NCI-H524 (cell line): Measurements from ENCODE around the gene ARHGAP5.

ENCODE experiments used
- DNase-seq, 2 experiments: peaks; one replicate each; lab custom pipeline; 2025; lab: John Stamatoyannopoulos, UW

ARHGAP5 gene

DNA sequence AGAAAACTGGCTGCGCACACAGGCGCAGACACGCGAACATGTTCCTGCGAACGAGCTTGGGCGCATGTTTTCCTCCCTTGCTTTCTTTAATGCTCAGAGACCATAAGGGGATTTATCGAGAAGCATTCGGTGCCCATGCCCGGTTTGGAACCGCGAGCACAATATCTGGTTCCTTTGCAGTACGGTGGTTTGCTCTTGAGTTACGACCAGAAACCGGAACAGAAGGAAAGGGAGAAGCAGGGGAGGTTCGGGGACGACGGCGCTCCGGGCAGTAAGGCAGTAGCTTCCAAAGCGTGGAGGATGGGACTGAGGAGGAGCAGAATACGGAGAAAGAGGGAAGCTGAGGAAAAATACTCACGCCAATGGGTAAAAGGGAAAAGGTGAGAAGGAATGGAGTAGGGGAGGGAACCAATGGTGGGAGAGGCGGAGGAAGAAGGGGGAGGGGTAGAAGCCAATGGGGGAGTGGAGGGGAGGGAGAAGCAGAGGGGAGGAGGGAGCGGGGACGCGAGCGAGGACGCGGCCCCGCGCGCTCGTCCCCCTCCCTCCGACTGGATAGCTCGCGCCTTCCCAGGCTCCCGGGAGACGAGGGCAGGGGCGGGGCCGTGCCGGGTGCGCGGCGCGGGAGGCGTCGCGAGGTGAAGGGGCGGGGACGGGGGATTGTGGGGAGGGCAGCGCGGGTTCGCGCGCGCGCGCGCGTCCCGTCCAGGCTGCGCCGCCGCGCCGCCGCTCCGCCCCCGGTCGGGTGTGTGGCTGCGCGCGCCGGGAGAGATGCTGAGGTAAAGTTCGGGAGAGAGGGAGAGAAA lies 625 bp upstream of the ARHGAP5 start:
- peak; percentile 99 for DNase-seq

DNA sequence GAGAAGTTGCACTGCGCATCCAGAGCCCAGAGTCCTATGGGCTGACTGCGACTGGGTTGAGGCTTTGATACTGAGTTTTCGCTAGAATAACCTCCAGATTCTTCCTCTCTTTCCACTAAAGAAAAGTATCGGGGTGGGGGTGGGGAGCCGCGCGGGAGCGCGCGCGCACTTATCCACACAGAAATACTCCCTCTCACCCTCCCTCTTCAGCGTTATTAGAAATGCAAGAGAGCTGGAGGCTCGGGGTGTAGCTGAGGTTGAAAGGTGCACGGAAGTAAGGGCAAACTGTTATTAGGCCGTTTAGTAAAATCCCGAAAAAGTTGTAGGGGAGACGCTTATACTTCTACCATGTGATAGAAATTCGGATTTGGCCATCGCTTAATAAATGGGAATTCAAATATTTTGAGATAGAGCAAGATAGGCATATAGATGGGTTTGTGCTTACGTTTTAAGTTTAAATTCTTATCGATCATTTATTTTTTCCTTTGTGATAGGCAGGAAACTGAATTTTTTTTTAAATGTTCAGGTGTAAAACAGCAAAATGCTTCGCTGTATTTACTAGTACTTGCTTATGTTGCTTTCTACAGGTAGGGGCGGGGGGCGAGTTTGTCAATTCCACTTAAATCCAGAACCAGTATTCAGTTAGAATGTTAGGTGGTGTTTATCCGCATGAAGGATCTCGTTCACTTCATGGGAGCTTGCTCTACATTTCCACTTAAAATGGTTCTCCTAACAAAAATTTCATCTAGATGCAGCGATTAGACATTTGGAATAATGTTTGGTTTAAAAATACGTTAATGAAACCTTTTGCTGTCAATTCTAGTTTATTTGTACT lies 1.1 kb downstream of the ARHGAP5 start:
- peak; percentile 63 to 81 for DNase-seq

DNA sequence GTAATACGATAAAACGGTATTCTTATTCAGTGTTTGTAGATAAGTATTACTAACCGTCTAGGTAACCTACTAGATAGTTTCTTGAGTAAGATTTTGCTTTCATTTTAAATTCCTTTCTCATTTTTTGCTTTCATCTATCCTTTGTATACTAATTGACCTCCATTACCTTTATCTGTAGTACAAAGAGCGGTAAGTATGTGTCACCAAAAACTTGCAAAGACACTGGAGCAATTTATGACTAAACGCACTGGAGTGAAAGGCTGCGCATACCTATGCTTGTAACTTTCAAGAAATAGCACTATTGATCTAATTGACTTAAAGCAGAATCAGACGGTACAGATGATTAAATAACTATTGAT lies 1.7 kb downstream of the ARHGAP5 start:
- no peak for DNase-seq

DNA sequence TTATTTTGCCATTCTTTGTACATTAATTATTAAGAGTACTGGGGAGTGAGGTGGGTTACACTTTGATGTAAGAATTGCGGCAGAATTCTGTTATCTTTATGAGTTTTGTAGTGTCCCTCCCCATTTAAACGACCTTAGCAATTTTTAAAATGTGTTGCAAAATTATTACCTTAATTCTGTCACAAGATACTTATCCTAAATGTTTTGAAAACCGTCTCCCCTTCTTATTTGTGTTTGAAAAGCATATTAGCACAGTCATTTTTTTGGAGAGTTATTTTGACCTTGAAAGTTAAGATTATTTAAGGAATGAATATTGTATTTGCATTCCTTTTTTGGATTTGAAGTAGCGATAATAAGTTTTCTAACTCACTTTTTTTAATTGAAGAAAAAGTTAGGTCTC lies 2.2 kb downstream of the ARHGAP5 start:
- DNase-seq: no peak

DNA sequence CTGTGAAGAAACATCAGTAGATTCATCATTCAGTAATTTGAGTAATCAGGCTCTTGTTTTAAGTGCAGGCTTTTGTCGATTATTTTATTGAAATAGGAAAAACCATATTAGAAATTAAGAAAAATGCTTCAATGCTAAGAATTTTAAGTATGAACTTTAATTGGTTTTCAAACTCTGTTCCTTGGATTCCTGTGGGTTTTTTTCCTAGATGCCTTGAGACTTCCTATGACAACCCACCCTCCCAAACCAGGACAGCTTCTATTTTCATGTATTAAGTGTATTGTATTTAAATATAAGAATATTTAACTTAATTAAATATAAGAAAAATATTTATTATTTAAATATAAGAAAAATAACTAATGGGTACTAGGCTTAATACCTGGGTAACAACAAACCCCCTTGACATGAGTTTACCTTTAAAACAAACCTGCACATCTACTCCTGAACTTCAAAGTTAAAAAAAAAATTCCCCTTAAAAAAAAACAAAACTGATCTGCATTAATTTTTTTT lies 3.0 kb downstream of the ARHGAP5 start:
- DNase-seq: no peak

DNA sequence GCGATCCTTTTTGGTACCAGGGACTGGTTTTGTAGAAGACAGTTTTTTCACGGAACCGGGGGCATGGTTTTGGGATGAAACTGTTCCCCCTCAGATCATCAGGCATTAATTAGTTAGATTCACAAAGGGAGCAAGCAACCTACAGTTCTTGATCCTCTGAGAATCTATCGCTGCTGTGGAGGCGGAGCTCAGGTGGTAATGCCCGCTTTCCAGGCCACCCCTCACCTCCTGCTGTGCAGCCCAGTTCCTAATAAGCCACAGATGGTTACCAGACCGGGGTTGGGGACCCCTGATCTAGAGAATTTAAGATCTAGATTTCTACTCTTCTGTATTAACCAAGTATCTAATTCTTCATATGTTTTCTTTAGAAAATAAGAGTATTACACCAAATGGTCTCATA lies 4.8 kb downstream of the ARHGAP5 start:
- peak in 1 of 2 experiments; percentile 14 for DNase-seq

DNA sequence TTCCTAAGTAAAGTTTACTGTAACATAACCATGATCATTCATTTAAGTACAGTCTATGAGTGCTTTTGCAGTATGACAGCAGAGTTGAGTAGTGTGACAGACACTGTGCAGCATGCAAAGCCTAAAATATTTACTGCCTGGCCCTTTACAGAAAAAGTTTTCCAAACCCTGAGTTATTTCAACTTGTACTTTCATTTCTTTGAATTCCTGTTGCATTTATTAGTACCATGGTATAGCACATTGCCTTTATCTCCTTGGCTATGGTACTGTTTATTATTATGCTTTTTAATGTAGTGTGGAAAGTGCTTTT lies 6.2 kb downstream of the ARHGAP5 start:
- no peak for DNase-seq

DNA sequence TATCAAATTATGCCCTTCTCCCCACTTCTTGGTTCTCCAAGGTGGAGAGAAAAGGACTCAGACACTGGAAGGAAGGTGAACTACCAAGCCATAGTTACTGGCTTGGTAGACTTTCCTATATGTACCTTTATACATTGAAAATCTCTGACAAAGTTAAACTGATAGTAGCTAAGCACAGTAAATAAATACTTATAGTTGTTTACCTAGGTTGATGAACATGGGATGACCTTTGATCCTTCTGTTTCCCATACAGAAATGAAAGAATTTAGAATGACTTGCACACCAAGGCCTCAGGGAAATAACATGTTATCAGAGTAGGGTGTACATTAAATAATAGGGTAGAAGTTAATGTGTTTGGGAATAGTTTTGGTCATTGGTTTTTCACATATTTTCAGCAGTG lies 6.7 kb downstream of the ARHGAP5 start:
- no peak for DNase-seq

DNA sequence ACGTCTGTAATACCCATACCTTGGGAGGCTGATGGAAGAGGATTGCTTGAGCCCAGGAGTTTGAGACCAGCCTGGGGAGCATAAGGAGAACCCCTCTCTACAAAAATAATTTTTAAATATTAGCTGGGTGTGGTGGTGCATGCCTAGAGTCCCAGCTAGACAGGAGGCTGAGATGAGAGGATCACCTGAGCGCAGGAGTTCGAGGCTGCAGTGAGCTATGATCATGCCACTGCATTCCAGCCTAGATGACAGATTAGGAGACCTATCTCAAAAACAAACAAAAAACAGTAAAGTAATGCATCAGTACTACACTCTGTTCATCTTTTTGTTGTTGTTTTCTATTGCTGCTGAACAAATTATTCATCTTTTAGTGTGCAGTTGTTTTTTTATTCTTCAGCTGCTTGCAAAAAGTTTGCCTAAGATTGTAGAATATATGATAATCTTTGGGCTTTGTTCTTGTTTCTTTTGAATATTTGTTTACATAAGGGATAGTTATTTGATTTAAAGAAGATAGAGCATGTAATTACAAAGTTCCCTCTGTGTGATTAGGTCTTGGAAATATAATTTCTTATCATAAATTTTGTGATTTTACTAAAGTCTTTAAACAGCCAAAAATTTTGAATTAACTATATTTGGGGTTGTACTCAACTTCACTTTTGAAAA lies 8.2 kb downstream of the ARHGAP5 start:
- DNase-seq: no peak

DNA sequence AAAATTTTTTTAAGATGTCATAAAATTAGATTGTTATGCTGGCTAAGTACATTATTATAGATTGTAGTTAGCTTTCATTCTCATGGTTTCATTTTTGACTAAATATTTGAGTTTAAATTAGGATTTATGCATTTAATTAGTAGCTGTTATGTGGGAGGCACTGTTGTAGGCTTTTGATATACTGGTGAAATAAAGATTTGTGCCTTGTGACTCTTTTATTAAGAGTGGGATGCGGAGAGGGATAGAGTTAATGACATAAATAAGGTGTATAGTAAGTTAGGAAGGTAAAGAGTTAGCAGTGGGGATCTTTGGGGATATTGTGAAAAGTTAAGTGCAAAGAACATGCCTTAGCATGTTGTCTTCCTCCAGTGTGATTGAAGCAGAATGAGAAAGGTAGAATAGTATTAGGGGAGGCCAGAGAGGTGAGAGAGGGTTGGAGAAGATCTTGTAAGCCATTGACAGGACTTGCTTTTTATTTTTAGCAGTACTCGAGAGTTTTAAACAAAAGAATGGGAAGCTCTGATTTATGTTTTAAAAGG lies 8.8 kb downstream of the ARHGAP5 start:
- no peak for DNase-seq

DNA sequence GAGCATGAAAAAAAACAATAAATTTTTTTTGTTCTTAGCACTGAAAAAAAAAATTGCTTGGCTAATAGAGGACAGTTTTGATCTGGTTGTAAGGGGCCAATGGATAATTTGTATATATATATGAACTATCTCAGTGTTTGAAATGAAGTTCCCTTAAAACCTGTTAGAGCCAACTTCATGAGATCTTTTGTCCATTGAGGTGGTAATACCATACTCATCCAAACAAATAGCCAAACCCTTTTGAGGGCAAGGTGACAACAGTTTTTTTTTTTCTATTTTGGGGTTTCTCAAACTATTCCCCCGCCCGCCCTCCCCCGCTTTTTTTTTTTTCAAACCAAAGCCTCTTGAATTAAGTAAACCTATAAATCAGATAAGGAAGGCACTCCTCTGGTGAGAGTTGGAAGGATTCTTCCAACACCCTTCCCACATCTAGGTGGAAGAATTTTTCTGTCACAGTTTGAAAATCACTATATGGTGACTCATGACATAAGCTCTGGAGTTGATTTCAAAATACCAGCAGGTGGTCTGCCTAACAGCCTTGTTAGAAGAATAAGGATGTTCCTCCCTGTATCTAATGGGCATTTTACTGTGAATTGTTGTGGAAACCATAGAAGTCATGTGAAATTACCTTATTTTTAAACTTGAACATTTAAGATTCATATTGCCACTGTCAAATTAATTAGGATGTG lies 10.2 kb downstream of the ARHGAP5 start:
- peak in 1 of 2 experiments; percentile 16 for DNase-seq

DNA sequence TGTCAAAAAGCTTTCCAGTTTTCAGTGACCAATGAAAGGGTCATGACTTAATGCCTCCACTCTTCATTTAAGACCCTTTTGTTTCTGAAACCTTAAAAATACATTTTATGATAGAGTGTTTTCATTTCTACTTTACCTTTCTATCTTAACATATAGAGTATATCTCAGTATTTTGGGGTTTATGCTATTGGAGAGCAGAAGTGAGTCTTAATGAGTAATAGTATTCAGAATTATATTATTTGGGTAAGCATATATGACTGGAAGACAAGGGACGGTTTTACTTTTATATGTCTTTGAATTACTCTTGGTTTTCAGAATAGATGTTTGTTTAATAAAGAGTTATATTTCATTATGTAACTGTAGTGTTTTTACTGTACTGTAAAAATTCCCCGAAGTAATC lies 10.8 kb downstream of the ARHGAP5 start:
- no peak for DNase-seq

DNA sequence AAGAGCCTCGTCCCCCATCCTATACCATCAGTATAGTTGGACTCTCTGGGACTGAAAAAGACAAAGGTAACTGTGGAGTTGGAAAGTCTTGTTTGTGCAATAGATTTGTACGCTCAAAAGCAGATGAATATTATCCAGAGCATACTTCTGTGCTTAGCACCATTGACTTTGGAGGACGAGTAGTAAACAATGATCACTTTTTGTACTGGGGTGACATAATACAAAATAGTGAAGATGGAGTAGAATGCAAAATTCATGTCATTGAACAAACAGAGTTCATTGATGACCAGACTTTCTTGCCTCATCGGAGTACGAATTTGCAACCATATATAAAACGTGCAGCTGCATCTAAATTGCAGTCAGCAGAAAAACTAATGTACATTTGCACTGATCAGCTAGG lies 13.6 kb downstream of the ARHGAP5 start:
- no peak for DNase-seq

DNA sequence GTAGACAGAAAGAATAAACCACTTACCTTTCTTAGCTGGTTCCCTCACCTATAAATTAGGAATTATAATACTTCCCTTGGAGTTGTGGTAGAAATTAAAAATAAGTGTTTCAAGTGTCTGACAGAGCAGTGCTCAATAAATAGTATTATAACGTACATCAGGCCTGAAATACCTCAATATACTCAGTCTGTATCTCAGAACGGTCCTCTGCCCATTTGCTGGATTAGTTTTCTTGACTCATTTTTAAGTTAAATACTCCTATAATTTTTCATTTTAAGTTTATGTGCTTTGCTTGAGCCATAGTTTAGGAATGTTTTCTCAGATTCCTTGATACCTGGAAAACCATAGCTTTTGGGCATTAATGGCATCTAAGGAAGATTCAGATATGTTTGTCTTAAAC lies 22.4 kb downstream of the ARHGAP5 start:
- no peak for DNase-seq

DNA sequence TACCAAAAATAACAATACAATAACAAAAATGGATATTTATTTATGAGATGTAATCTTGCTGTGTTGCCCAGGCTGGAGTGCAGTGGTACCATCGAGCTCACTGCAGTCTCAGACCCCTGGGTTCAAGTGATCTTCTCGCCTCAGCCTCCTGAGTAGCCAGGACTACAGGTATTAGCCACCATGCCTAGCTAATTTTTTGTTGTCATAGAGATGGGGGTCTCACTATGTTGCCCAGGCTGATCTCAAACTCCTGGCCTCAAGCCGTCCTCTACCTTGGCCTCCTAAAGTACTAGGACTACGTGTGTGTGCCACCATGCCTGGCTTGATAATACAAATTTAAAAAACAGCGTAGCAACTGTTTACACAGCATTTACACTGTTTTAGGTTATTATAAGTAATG lies 23.1 kb downstream of the ARHGAP5 start:
- DNase-seq: no peak

DNA sequence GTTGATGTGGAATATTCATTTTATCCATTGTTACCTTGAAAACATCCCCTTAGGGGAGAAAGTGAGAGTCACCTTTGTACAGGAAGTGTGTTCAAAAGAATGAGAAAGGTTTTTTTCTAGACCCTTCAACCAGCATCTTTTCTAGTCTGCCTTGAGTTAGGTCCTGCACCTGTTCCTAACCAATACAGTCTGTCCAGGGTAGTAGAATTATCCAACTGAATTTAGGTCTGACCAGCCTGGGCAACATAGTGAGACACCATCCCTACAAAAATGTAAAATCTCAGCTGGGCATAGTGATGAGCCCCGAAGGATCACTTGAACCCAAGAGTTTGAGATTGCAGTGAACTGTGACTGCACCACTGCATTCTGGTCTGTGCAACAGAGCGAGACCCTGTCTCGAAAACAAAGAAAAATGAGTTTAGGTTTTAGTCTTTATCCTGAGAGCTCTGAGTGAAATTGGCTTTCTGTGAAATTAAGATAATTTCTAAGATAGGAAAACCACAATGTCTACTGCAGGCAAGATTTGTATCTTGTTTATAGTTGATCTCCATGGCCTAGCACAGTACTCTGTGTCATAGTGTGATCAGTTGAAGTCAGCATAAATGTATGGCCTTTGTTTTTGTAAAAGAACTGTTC lies 25.2 kb downstream of the ARHGAP5 start:
- DNase-seq: no peak

DNA sequence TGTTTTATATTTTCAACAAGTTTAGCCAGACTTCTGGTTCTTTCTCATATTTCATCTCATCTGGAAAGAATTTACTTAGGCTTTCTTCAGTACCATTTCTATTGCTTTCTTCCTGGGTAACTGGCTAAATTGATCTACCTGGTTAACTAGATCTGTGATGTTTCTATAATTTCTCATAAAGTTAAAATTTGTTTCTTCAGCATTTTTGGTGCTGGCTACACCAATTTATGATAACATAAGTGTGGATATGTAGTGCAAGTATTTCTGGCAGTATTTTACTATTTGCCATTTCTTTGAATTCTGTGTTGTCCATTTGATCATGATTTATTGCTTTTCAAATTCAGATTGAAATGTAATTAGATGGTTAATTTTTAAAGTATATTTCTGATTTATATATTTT lies 25.9 kb downstream of the ARHGAP5 start:
- DNase-seq: no peak

DNA sequence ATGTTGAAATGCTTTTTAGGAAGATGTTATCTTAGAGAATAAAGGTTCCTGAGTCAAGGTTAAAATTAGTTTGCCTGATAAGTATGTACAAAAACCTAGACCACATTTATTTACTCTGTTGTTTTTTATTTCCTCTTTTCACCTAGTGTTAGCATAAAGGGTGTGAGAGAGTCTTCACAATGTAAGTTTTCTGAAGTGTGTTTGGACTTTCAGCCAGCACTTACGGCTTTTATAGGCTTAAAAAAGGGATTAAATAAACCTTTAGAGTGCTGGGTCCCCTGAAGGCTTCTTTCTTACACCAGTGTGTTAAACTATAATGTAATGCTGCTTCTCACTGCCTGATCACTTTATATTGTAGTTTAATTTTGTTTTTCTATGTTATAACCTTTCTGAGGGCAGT lies 27.2 kb downstream of the ARHGAP5 start:
- DNase-seq: no peak

DNA sequence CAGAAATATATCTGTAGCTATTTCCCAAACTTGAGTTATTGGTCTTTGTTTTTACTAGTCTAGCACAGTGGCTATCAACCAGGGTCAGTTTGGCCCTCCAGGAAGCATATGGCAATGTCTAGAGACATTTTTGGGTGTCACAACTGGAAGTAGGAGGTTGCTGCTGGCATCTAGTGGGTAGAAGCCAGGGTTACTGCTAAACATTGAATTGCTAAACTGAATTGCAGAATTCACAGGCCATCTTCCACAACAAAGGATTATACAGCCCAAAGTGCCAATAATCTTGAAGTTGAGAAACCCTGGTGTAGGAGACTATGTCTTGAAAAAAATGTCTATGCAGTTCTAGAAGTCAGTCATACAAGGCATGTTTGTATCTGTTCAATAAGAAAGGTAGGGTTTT lies 27.7 kb downstream of the ARHGAP5 start:
- DNase-seq: no peak

DNA sequence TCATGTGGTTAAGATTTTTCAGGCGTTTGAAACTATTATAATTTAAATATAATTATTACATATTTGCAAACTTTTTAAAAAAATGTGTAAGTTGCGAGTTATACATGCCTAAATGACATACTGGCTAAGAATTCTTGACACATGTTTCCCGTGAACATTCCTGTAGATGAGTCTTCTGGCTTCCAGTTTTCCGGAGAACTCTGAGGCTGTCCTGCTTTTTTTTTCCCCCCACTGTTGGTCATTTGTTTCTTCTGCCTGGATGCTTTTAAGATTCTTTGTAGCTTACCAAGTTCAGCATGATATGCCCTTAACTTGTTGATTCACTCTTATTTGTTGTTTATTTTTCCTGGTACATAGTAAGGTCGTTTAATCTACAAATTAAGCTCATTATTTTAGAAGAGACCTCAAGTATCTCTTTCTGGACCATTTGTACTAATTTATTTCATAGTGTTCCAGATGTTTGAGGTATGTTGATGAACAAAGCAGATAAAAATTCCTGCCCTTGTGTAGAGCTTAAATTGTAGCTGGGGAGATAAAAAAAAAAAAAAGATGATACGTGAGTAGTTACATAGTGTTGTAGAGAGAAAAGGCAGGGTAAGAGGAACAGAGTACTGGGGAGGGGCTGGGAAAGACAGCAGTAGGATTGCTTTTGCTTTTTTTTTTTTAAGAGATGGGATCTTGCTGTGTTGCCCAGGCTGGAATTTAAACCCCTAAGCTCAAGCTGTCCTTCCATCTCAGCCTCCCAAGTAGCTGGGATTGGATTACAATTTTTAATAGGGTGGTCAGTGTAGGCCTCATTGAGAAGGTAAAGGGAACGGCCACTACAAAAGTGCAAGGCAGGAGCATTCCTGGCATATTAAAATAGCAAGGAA lies 32.8 kb downstream of the ARHGAP5 start:
- DNase-seq: no peak

DNA sequence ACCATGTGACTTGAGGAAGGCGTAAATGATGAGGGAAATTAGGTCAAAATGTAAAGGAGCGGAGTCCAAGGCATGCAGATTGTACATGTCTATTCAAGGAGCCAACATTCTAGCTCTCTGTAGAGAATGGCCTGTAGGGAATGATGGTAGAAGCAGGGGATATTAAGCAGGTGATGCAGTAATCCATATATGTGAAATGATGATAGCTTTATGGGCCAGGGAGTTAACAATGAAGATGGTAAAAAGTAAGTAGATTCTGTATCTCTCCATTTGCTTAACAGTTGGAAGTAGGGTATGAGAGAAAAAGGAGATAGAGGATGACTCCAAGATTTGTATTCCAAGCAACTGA lies 33.4 kb downstream of the ARHGAP5 start:
- DNase-seq: no peak
